HG02938 (cell line): Measurements from ENCODE around the gene CACNA1H.

Source experiments
- ATAC-seq: cut with Tn5 transposase; IDR thresholded peaks from one replicate; pipeline ENCODE4 v1.9.1; 2021; ENCODE audit warnings: mild to moderate bottlenecking, moderate library complexity; ENCODE audit not compliant: unreplicated experiment

CACNA1H gene

GRCh38 chr16:1121601-1122397 is 31.1 kb upstream of the CACNA1H start:
- ATAC-seq, result no peak

DNA sequence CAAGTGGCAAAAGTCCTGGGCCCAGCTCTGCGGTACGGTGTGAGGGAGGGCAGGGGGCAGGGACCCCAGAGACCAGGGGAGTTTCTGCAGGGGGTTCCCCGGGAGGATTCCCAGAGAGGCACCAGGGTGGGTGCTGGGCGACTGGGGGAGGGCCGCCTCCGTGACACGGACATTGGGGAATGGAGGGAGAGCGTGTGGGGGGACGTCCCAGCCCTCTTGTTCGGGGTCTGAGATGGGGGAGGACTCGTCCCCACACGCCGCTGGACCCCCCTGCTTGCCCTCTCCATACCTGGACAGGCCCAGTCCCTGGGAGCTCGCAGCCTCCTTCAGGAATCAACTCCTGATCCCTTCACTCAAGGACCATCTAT is 30.5 kb upstream of the CACNA1H start:
- no peak for ATAC-seq

DNA sequence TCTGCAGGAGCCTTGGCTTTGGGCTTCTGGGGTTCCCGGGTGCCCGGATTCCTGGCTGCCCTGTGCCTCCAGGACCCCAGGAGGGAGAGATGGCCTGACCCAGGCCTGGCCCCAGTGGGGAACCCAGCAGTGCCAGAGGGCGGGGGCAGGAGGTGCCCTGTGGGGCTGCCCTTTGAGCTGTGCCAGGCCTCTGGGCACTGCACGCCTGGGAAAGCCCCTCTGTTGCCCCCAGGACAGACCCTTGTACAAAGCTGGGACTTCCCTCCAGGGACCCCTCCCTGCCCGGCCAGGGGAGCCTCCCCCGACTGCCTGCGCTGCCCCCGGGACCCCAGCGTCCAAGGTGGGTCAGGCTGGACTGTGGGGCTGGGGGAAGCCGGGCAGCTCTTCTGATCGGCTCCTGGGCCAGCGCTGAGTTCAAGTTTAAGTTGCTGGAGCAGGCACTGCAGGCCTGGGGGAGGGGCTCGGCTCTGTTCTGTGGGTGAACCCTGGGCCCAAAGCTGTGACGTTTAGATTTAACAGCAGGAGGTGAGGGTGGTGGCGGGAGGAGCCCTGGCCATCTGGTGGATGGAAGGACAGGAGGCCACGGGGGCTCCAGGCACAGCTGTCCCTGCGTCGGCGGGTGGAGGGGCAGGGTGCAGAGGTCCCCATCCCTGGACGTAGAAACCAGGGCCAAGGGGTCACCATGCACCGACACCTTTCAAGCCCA is 29.2 kb upstream of the CACNA1H start:
- no peak for ATAC-seq

GRCh38 chr16:1124291-1124690 is 28.6 kb upstream of the CACNA1H start:
- no peak for ATAC-seq

DNA sequence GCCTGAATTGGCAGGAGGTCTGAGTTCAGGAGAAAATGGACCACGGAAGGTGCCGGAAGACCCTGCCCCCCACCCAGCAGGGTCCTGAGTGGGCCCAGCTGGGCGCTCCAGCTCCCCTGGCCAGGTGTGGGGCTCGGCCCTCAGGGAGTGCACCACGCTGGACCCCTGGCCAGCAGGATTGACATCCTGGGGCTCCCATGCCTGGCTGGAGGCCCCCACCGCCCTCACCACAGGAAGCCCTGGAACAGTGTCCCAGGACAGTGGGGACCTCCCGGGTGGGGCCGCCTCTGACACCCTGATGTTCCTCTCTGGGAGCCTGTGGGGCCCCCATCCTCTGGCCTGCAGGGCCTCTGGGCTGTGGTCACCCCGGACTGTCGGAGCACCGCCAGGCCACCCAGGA is 28.1 kb upstream of the CACNA1H start:
- no peak for ATAC-seq

GRCh38 chr16:1125471-1125870 is 27.4 kb upstream of the CACNA1H start:
- ATAC-seq, result no peak

DNA sequence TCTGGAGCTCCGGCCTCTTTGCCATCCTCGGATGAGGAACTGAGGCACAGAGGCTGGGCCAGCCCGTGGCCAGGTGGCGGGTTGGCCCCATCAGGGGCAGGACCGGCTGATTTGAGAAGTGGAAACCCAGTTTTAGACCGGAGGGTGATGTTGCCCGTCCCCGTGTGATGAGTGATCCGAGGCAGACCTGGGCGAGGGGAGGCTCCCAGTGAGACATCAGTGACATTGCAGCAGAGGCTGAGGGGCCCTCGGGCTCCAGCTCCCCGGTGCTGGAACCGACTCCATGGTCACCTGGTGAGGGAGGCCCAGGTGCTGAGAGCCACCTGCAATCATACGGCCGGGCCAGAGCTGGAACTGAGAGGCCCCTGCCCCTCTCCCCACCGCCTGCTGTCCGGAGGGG is 26.9 kb upstream of the CACNA1H start:
- ATAC-seq, result no peak

GRCh38 chr16:1126586-1126985 is 26.3 kb upstream of the CACNA1H start:
- ATAC-seq, result no peak

DNA sequence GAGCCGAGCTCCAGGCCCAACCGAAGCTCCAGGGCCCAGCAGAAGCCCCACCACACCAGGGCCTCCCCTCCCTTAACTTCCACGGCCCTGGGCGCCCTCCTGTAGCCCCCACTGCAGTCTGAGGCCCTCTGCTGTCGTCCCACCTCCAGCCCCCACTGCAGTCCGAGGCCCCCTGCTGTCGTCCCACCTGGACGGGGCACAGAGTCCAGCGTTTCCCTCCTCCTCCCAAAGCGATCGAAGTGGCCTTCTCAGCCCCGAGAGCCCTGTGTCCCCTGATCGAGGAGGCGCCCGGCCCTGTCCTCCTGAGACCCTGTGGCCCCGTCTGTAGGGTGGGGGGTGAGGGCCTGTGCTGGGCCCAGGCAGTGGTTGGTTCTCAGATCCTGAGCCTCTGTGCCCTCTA is 25.8 kb upstream of the CACNA1H start:
- ATAC-seq, result no peak

DNA sequence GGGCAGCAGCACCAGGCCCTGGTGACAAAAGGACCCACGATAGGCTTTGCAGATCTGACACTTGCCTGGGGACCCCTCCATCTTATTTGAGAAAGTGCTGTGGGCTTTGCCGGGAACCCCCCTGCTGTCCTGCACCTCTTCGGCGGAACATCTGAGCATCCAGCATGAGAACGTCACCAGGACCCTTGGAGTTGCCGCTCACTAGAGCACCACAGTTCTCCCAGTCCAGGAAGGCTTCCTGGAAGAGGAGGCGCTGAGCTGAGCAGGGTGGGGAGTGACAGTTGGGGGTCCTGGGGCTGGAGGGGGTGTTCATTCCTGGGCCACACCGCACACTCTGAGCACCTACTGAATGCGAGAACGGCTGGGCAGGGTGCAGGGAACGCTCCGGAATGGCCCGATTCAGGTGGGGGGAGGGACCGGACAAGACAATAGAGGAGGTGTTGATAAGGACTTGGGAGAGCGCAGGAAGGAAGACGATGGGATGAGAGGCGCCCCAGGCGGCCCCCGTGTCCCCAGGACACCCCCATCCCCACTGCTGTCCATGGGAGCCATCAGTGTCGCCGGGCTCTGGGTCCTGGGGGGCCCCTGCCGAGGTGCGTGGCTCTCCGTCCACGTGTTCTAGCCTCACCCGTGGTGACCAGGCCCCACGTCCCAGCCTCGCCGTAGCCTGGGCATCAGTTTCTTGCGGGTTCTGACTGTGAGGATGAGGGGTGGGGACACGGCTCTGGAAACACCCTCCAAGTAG is 24.8 kb upstream of the CACNA1H start:
- ATAC-seq, result no peak

DNA sequence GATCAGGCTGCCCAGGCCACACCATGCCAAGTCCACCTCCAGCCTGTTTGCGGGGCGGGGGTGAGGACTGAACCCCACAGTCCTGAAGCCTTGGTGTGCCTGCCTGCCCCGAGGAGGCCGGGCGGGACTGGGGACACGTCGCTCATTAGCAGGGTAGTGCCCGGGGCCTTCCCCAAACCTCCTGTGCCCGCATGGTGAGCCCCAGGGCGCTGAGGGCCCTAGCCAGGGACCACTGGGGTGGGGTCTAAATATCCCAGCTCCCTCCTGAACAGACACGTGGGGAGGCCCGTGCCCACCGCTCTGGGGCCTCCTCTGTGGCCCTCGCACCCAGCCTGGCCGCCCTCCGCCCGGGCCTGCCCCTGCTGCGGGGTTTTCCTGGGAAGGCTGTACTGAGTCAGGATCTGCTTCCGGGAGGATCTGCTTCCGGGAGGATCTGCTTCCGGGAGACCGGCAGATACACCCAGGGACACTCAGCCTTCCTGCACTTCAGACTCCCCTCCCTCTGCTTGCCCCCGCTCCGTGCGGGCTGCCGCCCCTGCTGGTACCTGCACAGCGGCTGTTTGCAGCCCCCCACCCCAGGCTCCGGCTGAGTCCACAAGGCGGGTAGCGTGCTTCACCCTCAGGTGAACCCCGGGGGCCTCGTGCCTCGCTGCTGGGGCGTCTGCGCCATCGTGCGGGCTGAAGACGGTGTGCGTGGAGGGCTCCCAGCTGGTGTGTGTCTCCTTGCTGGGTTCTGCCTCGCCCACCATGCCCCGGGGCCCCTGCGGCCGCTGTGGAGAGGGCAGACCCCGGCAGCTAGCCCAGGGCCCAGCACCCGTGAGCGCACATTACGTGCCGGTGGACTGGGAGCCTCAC is 23.6 kb upstream of the CACNA1H start:
- no peak for ATAC-seq

DNA sequence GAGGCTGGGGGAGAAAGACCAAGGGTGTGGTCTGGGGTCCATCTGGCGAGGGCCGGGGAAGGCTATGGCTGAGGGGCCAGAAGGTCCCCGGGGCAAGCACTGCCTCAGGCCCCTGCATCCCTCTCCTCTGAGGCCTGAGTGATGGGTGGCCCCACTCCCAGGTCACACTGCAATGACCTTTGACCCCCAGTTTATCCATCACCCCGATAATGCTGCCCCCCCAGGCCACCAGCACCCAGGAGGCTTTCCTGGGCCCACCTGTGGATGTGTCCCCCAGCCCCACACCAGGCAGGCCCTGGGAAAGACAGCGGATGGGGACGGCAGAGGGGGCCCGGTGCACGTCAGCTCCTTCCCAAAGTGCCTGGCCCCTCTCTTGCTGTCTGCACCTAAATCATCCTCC is 22.5 kb upstream of the CACNA1H start:
- ATAC-seq, result no peak

DNA sequence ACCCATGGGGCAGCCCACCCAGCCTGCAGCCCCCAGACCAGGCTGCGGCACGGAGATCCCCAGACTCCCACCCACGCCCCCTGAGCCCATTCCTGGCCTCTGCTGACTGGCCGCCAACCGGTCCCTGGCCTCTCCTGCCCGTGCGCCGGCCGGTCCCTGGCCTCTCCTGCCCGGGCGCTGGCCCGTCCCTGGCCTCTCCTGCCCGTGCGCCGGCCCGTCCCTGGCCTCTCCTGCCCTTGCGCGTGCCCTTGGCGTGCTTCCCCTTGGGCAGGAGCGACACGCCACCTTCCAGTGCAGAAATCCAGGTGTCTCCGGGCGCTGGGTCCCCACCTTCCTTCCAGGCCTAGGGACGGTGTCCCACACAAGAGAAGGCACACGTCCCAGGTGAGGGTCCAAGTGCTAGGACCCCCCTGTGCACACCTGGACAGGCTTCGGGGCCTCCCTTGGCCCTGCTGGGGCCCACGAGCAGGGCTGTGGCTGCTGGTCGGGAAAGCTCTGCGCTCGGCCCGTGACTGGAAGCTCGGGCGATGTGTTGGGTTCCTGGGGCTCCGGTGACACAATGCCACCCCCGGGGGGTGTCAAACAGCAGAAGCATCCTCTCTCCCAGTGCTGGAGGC is 21.4 kb upstream of the CACNA1H start:
- no peak for ATAC-seq

DNA sequence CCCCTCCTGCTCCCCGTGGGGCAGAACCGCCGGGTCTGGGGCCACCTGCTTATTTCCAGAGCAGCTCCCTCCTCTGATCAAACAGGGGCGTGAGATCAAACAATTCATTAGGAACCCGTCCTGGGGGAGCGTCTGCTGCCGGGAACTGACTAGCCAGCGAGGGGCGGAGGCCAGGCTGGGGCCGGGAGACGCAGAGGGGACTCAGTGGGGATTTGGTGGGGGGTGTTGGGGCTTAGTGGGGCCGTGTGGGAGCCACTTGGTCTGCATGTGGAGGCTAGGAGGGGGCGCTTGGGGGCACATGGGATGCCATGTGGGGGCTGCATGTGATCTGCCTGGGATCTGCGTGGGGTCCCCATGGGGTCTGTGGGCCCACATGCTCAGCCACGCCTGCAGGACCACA is 20.5 kb upstream of the CACNA1H start:
- ATAC-seq, result no peak

DNA sequence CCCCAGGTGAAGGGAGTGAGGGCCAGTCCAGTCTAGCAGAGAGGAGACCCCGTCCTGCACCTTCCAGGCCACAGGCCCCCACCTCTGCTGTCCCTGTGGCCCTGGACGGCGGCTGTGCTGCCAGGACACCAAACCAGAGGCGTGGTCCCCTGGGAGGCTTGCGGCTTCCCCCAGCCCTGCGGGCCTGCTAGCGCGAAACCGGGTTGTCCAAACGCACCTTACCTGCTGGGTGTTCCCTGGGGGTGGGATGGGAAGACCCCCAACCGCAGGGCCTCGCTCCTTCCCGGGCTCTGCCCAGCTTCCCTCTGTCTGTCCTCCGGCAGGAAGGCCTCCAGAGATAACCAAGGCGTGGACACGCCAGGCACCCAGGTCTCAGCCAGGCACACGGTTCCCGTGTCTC is 19.6 kb upstream of the CACNA1H start:
- no peak for ATAC-seq

DNA sequence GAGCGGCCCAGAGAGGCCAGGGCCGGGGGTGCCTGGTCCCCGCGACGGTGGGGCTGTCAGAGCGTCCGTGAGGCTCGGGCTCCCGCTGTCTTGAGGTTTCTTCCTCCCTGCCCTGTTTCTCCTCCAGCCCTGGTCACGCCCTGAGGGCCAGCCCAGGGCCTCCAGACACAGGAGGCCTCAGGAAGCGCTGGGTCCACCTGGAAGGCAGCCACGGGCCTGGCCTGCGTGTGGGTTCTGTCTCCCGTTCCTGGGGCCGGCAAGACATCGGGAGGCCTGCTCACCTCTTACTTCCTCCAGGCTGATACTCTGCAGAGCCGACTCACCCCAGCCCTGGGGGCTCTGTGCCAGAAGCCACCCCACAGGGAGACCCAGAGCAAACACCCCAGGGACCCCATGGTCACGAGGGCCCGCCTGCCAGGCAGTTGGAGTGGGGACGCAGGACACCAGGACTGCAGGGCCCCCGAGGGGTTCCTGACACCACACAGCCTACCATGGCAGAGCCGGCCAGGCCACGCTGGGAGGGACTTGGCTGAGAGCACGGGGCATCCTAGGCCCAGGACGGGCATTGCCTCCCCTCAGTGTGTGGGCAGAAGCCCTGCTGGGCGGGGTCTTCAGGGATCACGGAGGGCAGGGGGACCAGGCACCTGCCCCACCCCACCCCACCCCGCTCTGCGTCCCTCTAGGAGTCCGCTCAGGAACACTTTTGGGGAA is 18.9 kb upstream of the CACNA1H start:
- ATAC-seq, result no peak

DNA sequence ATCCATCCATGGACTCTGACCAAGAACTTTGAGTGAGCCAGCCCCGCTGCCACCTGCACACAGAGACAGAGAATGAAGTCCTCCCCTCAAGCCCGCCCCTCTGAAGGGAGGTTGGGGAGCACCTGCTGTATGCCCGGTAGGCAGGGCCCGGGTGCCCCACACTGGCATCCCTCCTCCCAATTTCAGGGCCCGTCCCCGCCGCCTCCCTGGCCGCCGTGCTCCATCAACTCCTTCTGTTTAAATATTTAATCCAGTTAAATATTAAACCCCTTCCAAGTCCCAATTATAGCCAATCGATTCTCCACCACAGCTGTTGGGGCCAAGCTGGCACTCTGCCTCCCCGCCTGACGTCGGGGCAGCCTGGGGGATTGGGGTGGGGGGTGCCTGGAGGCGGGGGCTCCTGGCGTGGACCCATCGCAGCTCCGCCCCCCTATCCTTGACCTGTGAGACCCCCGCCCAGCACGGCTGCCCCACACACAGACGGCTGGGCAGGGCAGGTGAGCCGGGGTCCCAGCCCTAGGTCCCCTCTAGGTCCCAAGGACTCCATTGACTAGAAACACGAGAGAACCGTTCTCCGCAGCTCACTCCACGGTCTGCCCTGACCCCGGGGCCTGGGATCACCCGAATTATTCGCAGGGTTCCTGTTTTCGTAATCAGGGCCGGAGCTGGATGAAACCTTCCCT is 18.0 kb upstream of the CACNA1H start:
- no peak for ATAC-seq

DNA sequence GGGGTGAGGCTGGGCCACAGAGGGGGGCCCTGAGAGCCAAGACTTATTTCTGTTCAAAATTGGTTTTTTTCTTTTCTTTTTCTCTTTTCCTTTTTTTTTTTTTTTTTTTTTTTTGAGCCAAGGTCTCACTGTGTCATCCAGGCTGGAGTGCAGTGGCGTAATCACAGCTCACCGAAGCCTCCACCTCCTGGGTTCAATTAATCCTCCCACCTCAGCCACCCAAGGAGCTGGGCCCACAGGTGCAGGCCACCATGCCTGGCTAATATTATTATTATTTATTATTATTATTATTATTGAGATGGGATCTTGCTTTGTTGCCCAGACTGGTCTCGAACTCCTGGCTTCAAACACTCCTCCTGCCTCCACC is 17.5 kb upstream of the CACNA1H start:
- no peak for ATAC-seq

GRCh38 chr16:1137604-1138003 is 15.3 kb upstream of the CACNA1H start:
- no peak for ATAC-seq
